ENCODE measurements around the gene HTT-AS. TPM values are rescaled to one million over a fixed set of nuclear protein-coding genes. Genes with fewer than 3 reads are reported as not detected.

The HTT-AS gene
- total RNA-seq, 4 donors from 2014 or later = not detected

DNA sequence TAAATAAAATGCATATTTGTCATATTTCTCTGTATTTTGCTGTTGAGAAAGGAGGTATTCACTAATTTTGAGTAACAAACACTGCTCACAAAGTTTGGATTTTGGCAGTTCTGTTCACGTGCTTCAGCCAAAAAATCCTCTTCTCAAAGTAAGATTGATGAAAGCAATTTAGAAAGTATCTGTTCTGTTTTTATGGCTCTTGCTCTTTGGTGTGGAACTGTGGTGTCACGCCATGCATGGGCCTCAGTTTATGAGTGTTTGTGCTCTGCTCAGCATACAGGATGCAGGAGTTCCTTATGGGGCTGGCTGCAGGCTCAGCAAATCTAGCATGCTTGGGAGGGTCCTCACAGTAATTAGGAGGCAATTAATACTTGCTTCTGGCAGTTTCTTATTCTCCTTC is 3.5 kb upstream of the HTT-AS start:
- TF ChIP-seq POLR2A (IDR thresholded peaks at IDR 0.05; ENCODE audit: low read depth) = no peak
- no peak for TF ChIP-seq EP300 (IDR thresholded peaks at IDR 0.05)
- no peak for TF ChIP-seq POLR2AphosphoS5 (IDR thresholded peaks at IDR 0.05)
- TF ChIP-seq, protein P1, sequence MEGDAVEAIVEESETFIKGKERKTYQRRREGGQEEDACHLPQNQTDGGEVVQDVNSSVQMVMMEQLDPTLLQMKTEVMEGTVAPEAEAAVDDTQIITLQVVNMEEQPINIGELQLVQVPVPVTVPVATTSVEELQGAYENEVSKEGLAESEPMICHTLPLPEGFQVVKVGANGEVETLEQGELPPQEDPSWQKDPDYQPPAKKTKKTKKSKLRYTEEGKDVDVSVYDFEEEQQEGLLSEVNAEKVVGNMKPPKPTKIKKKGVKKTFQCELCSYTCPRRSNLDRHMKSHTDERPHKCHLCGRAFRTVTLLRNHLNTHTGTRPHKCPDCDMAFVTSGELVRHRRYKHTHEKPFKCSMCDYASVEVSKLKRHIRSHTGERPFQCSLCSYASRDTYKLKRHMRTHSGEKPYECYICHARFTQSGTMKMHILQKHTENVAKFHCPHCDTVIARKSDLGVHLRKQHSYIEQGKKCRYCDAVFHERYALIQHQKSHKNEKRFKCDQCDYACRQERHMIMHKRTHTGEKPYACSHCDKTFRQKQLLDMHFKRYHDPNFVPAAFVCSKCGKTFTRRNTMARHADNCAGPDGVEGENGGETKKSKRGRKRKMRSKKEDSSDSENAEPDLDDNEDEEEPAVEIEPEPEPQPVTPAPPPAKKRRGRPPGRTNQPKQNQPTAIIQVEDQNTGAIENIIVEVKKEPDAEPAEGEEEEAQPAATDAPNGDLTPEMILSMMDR (IDR thresholded peaks at IDR 0.05) = no peak
- Histone ChIP-seq H3K27me3 (peaks cover 0 to 4% (median 0%) of the 10 kb centered on the region in 4 donors), H3K36me3 (no peaks in the 10 kb centered on the region), H3K9me3 (no peaks in the 10 kb centered on the region), H3K27ac (replicated peaks in 1 of 4) (no peak overlapping the region), H3K4me3 (no peak overlapping the region), H3K4me1 (peaks cover 23 to 66% (median 39%) of the 10 kb centered on the region in 4 donors)
- 65% methylated on average over 2 of the region's 2 CpGs for WGBS
- DNase-seq (ENCODE audit: extremely low spot score) = no peak
- intact Hi-C loops (cut with DNase I) = no loop called here

DNA sequence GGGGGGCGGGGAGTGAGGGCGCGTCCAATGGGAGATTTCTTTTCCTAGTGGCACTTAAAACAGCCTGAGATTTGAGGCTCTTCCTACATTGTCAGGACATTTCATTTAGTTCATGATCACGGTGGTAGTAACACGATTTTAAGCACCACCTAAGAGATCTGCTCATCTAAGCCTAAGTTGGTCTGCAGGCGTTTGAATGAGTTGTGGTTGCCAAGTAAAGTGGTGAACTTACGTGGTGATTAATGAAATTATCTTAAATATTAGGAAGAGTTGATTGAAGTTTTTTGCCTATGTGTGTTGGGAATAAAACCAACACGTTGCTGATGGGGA is 1.3 kb upstream of the HTT-AS start:
- DNase-seq (ENCODE audit: extremely low spot score) = no peak
- H3K4me1 ChIP-seq = peaks cover 23 to 55% (median 39%) of the 10 kb centered on the region in 4 donors
- WGBS = 1% methylated on average over 6 of the region's 8 CpGs
- intact Hi-C loops (cut with DNase I) = no loop called here
- H3K27ac ChIP-seq (replicated peaks in 1 of 4) = peak overlapping the region; percentile 86 to 92 (median 90)
- no peaks in the 10 kb centered on the region for H3K9me3 ChIP-seq
- H3K4me3 ChIP-seq = peak overlapping the region; percentile 70 to 90 (median 83)
- H3K27me3 ChIP-seq = peaks cover 0 to 4% (median 0%) of the 10 kb centered on the region in 4 donors
- TF ChIP-seq EP300 (IDR thresholded peaks at IDR 0.05) = no peak
- no peak for TF ChIP-seq POLR2AphosphoS5 (IDR thresholded peaks at IDR 0.05)
- TF ChIP-seq, protein P1 (IDR thresholded peaks at IDR 0.05) = no peak
- no peak for TF ChIP-seq POLR2A (IDR thresholded peaks at IDR 0.05; ENCODE audit: low read depth)
- H3K36me3 ChIP-seq = no peaks in the 10 kb centered on the region

DNA sequence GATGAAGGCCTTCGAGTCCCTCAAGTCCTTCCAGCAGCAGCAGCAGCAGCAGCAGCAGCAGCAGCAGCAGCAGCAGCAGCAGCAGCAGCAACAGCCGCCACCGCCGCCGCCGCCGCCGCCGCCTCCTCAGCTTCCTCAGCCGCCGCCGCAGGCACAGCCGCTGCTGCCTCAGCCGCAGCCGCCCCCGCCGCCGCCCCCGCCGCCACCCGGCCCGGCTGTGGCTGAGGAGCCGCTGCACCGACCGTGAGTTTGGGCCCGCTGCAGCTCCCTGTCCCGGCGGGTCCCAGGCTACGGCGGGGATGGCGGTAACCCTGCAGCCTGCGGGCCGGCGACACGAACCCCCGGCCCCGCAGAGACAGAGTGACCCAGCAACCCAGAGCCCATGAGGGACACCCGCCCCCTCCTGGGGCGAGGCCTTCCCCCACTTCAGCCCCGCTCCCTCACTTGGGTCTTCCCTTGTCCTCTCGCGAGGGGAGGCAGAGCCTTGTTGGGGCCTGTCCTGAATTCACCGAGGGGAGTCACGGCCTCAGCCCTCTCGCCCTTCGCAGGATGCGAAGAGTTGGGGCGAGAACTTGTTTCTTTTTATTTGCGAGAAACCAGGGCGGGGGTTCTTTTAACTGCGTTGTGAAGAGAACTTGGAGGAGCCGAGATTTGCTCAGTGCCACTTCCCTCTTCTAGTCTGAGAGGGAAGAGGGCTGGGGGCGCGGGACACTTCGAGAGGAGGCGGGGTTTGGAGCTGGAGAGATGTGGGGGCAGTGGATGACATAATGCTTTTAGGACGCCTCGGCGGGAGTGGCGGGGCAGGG is 711 bp upstream of the HTT-AS start:
- intact Hi-C loops (cut with DNase I) = no loop called here
- peak overlapping the region; percentile 86 to 92 (median 90) for H3K27ac ChIP-seq (replicated peaks in 1 of 4)
- H3K27me3 ChIP-seq = peaks cover 0 to 4% (median 0%) of the 10 kb centered on the region in 4 donors
- no peak for DNase-seq (ENCODE audit: extremely low spot score)
- H3K36me3 ChIP-seq = no peaks in the 10 kb centered on the region
- WGBS = 2% methylated on average over 36 of the region's 60 CpGs
- no peaks in the 10 kb centered on the region for H3K9me3 ChIP-seq
- TF ChIP-seq POLR2AphosphoS5 (IDR thresholded peaks at IDR 0.05) (peak in 1 of 2 donors; percentile 54), POLR2A (IDR thresholded peaks at IDR 0.05; ENCODE audit: low read depth) (no peak)
- TF ChIP-seq, protein P1 (IDR thresholded peaks at IDR 0.05) = no peak
- peak overlapping the region; percentile 70 to 90 (median 83) for H3K4me3 ChIP-seq
- peaks cover 23 to 55% (median 39%) of the 10 kb centered on the region in 4 donors for H3K4me1 ChIP-seq

DNA sequence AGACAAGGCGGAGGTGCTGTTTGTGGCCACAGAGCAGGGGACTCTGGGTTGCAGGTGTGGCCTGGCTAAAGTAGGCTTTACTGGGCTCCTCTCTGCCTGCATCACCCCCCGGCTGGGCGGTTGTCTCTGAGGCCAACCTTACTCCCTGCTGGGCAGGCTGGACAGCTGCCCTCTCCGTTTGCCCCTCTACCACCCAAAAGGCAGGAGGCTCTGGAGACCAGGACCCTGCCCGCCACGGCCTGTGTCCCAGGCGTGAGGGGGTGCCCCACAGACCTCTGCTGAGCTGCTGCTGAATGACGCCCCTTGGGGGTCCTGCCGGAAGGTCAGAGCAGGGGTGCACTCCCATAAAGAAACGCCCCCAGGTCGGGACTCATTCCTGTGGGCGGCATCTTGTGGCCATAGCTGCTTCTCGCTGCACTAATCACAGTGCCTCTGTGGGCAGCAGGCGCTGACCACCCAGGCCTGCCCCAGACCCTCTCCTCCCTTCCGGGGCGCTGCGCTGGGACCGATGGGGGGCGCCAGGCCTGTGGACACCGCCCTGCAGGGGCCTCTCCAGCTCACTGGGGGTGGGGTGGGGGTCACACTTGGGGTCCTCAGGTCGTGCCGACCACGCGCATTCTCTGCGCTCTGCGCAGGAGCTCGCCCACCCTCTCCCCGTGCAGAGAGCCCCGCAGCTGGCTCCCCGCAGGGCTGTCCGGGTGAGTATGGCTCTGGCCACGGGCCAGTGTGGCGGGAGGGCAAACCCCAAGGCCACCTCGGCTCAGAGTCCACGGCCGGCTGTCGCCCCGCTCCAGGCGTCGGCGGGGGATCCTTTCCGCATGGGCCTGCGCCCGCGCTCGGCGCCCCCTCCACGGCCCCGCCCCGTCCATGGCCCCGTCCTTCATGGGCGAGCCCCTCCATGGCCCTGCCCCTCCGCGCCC is 920 bp downstream of the HTT-AS start:
- intact Hi-C loops (cut with DNase I) = no loop called here
- peak overlapping the region; percentile 70 to 90 (median 83) for H3K4me3 ChIP-seq
- peaks cover 23 to 43% (median 36%) of the 10 kb centered on the region in 4 donors for H3K4me1 ChIP-seq
- peaks cover 0 to 4% (median 0%) of the 10 kb centered on the region in 4 donors for H3K27me3 ChIP-seq
- no peaks in the 10 kb centered on the region for H3K36me3 ChIP-seq
- H3K9me3 ChIP-seq = no peaks in the 10 kb centered on the region
- WGBS = 20% methylated on average over 22 of the region's 54 CpGs
- no peak for DNase-seq (ENCODE audit: extremely low spot score)
- TF ChIP-seq POLR2A (IDR thresholded peaks at IDR 0.05; ENCODE audit: low read depth) (no peak), POLR2AphosphoS5 (IDR thresholded peaks at IDR 0.05) (peak in 1 of 2 donors; percentile 52)
- peak overlapping the region; percentile 67 to 92 (median 87) for H3K27ac ChIP-seq (replicated peaks in 1 of 4)

DNA sequence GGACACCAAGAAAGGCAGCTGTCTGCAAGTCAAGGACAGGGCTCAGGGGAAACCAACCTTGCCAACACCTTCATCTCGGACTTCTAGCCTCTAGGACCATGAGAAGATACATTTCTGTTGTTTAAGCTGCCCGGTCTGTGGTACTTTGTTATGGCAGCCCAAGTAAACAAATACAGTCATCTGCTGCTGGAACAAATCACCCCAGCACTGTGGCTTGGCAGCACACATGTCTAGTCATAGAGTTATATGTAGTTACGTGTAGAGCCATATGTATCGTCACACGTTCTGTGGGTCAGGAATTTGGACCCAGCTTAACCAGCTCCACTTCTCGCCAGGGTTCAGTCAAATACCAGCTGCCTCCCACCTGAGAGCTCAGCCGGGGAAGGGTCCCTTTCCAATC is 2.5 kb downstream of the HTT-AS start:
- H3K4me3 ChIP-seq = no peak overlapping the region
- H3K27ac ChIP-seq (replicated peaks in 1 of 4) = no peak overlapping the region
- H3K9me3 ChIP-seq = no peaks in the 10 kb centered on the region
- WGBS = 93% methylated on average over 7 of the region's 7 CpGs
- TF ChIP-seq, protein P1 (IDR thresholded peaks at IDR 0.05) = no peak
- no peak for TF ChIP-seq EP300 (IDR thresholded peaks at IDR 0.05)
- no peak for TF ChIP-seq POLR2AphosphoS5 (IDR thresholded peaks at IDR 0.05)
- intact Hi-C loops (cut with DNase I) = no loop called here
- H3K4me1 ChIP-seq = peaks cover 21 to 28% (median 25%) of the 10 kb centered on the region in 4 donors
- H3K36me3 ChIP-seq = no peaks in the 10 kb centered on the region
- peaks cover 0 to 4% (median 0%) of the 10 kb centered on the region in 4 donors for H3K27me3 ChIP-seq
- no peak for DNase-seq (ENCODE audit: extremely low spot score)

Data from esophagus muscularis mucosa (tissue), 4 donors.